HepG2 (cell line): Measurements from ENCODE around the gene MBTPS1. TPM values are rescaled to one million over a fixed set of nuclear protein-coding genes. Genes with fewer than 3 reads are reported as not detected.

ENCODE experiments used
- ERF ChIP-seq: IDR thresholded peaks from 2 replicates; pipeline ENCODE4 v1.6.1; 2018; ENCODE audit warnings: missing biosample characterization, missing genetic modification reagents
- HMGA1 ChIP-seq: sonication (generic); formaldehyde crosslinking; conservative IDR thresholded peaks from 2 replicates; pipeline ENCODE4 v1.4.0; 2020; ENCODE audit warnings: missing genetic modification reagents
- IKZF4 ChIP-seq: sonication (generic); formaldehyde crosslinking; IDR thresholded peaks from 2 replicates; pipeline ENCODE4 v1.5.1; 2020; ENCODE audit warnings: borderline replicate concordance, mild to moderate bottlenecking, low read depth, missing genetic modification reagents; ENCODE audit errors: not compliant biosample characterization
- MTF2 ChIP-seq: sonication (generic); formaldehyde crosslinking; IDR thresholded peaks from 2 replicates; pipeline ENCODE4 v1.5.0; 2020; ENCODE audit warnings: missing genetic modification reagents, borderline replicate concordance
- MYC ChIP-seq: sonication (generic); formaldehyde crosslinking; IDR thresholded peaks from 2 replicates; pipeline ENCODE4 v1.9.0; 2021; ENCODE audit warnings: missing genetic modification reagents, borderline replicate concordance
- NR2F6 ChIP-seq, 2 experiments: IDR thresholded peaks; 2 replicates each; pipeline ENCODE4 v1.6.1; 2016; ENCODE audit warnings: antibody characterized with exemption in 1 of 2, mild to moderate bottlenecking in 1 of 2
- RXRA ChIP-seq: sonication (generic); formaldehyde crosslinking; IDR thresholded peaks from 2 replicates; pipeline ENCODE4 v1.5.1; 2020; ENCODE audit warnings: missing genetic modification reagents
- SATB2 ChIP-seq: sonication (generic); formaldehyde crosslinking; IDR thresholded peaks from 2 replicates; pipeline ENCODE4 v1.5.0; 2020; ENCODE audit warnings: missing genetic modification reagents
- TCF7 ChIP-seq: sonication (generic); IDR thresholded peaks from 2 replicates; pipeline ENCODE4 v1.6.1; 2016; ENCODE audit warnings: antibody characterized with exemption, low read depth
- ZBTB34 ChIP-seq: sonication (generic); formaldehyde crosslinking; IDR thresholded peaks from 2 replicates; pipeline ENCODE4 v1.8.0; 2022; ENCODE audit warnings: mild to moderate bottlenecking, missing genetic modification reagents
- ZBTB42 ChIP-seq: sonication (generic); formaldehyde crosslinking; IDR thresholded peaks from 2 replicates; pipeline ENCODE4 v1.5.0; 2020; ENCODE audit warnings: mild to moderate bottlenecking, missing genetic modification reagents
- ZNF292 ChIP-seq: sonication (generic); formaldehyde crosslinking; IDR thresholded peaks from 2 replicates; pipeline ENCODE4 v1.8.1; 2022; ENCODE audit warnings: mild to moderate bottlenecking, low read depth, missing genetic modification reagents, borderline replicate concordance
- ZNF383 ChIP-seq: sonication (generic); formaldehyde crosslinking; IDR thresholded peaks from 2 replicates; pipeline ENCODE4 v1.4.0; 2020; ENCODE audit warnings: missing genetic modification reagents, mild to moderate bottlenecking, borderline replicate concordance
- ZNF615 ChIP-seq: sonication (generic); formaldehyde crosslinking; IDR thresholded peaks from 2 replicates; pipeline ENCODE4 v1.5.0; 2020; ENCODE audit warnings: mild to moderate bottlenecking, missing genetic modification reagents, borderline replicate concordance
- ZNF713 ChIP-seq: sonication (generic); formaldehyde crosslinking; IDR thresholded peaks from 2 replicates; pipeline ENCODE4 v1.4.0; 2020; ENCODE audit warnings: mild to moderate bottlenecking, missing genetic modification reagents
- polyA plus RNA-seq, 8 experiments: library from polyadenylated mRNA; depleted of rRNA in 3 of 8; stranded (reverse) in 7 of 8; unstranded in 1 of 8; fragments of >200 nt; fragmentation: Illumina TruSeq in 4 of 8; extraction: Trizol in 4 of 8; gene quantifications; 2 replicates each; pipeline versions ENCODE4 v1.2.1 to v1.2.3, GENCODE V29; 2011 to 2016; ENCODE audit warnings: low read depth in 4 of 8, missing spikeins in 1 of 8, mixed read lengths in 1 of 8; ENCODE audit not compliant: insufficient read depth in 1 of 8
- total RNA-seq, 5 experiments: library from RNA; depleted of rRNA; stranded (reverse); fragments of >200 nt; fragmentation: Illumina TruSeq; extraction: Trizol; gene quantifications; 2 replicates each; pipeline ENCODE4 v1.2.3, GENCODE V29; 2016; ENCODE audit warnings: low read depth in 1 of 5
- TF ChIP-seq, protein P1 (sequence below): sonication (generic); formaldehyde crosslinking; IDR thresholded peaks from 2 replicates; pipeline ENCODE4 v1.4.0; 2020; ENCODE audit warnings: missing genetic modification reagents, borderline replicate concordance
- TF ChIP-seq, protein P2 (sequence below): sonication (generic); formaldehyde crosslinking; IDR thresholded peaks from 2 replicates; pipeline ENCODE4 v1.4.0; 2020; ENCODE audit warnings: mild to moderate bottlenecking, missing genetic modification reagents
- TF ChIP-seq, protein P3 (sequence below): sonication (generic); formaldehyde crosslinking; IDR thresholded peaks from 2 replicates; pipeline ENCODE4 v1.5.1; 2020; ENCODE audit warnings: mild to moderate bottlenecking, missing genetic modification reagents, moderate library complexity

The MBTPS1 gene
- total and polyA plus RNA-seq, 2 of the 13 experiments (the other 11 are each of a cell fraction or from before 2014, with no cell fraction given) = 56.7 to 91.3 TPM

- 0 out of 2 replicates have a peak, but pooled peaks have one; percentile 1 for TF ChIP-seq ERF (CRISPR knock-in tag)
- no peak for TF ChIP-seq ZBTB42 (CRISPR knock-in tag)
- 0 out of 2 replicates have a peak, but pooled peaks have one; percentile 17 for TF ChIP-seq NR2F6 (IDR thresholded peaks at IDR 0.05)
- TF ChIP-seq NR2F6 (CRISPR knock-in tag; IDR thresholded peaks at IDR 0.05) = no peak
- no peak for TF ChIP-seq SATB2 (CRISPR knock-in tag)
- peak; percentile 54 for TF ChIP-seq TCF7
- TF ChIP-seq ZBTB34 = 0 out of 2 replicates have a peak, but pooled peaks have one; percentile 29
- TF ChIP-seq ZNF383 (CRISPR knock-in tag) = no peak
- TF ChIP-seq ZNF292 = peak; percentile 46; the same call in 1 of the 2 replicates
- 0 out of 2 replicates have a peak, but pooled peaks have one; percentile 51 for TF ChIP-seq MTF2 (CRISPR knock-in tag)
- TF ChIP-seq RXRA (CRISPR knock-in tag) = 0 out of 2 replicates have a peak, but pooled peaks have one; percentile 0
- TF ChIP-seq, protein P1, sequence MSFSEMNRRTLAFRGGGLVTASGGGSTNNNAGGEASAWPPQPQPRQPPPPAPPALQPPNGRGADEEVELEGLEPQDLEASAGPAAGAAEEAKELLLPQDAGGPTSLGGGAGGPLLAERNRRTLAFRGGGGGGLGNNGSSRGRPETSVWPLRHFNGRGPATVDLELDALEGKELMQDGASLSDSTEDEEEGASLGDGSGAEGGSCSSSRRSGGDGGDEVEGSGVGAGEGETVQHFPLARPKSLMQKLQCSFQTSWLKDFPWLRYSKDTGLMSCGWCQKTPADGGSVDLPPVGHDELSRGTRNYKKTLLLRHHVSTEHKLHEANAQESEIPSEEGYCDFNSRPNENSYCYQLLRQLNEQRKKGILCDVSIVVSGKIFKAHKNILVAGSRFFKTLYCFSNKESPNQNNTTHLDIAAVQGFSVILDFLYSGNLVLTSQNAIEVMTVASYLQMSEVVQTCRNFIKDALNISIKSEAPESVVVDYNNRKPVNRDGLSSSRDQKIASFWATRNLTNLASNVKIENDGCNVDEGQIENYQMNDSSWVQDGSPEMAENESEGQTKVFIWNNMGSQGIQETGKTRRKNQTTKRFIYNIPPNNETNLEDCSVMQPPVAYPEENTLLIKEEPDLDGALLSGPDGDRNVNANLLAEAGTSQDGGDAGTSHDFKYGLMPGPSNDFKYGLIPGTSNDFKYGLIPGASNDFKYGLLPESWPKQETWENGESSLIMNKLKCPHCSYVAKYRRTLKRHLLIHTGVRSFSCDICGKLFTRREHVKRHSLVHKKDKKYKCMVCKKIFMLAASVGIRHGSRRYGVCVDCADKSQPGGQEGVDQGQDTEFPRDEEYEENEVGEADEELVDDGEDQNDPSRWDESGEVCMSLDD (CRISPR knock-in tag) = no peak
- TF ChIP-seq MYC = 0 out of 2 replicates have a peak, but pooled peaks have one; percentile 13
- TF ChIP-seq, protein P2, sequence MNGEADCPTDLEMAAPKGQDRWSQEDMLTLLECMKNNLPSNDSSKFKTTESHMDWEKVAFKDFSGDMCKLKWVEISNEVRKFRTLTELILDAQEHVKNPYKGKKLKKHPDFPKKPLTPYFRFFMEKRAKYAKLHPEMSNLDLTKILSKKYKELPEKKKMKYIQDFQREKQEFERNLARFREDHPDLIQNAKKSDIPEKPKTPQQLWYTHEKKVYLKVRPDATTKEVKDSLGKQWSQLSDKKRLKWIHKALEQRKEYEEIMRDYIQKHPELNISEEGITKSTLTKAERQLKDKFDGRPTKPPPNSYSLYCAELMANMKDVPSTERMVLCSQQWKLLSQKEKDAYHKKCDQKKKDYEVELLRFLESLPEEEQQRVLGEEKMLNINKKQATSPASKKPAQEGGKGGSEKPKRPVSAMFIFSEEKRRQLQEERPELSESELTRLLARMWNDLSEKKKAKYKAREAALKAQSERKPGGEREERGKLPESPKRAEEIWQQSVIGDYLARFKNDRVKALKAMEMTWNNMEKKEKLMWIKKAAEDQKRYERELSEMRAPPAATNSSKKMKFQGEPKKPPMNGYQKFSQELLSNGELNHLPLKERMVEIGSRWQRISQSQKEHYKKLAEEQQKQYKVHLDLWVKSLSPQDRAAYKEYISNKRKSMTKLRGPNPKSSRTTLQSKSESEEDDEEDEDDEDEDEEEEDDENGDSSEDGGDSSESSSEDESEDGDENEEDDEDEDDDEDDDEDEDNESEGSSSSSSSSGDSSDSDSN = peak; percentile 50
- TF ChIP-seq HMGA1 = no peak
- TF ChIP-seq IKZF4 (CRISPR knock-in tag) = no peak
- 0 out of 2 replicates have a peak, but pooled peaks have one; percentile 38 for TF ChIP-seq ZNF615 (CRISPR knock-in tag)
- TF ChIP-seq, protein P3, sequence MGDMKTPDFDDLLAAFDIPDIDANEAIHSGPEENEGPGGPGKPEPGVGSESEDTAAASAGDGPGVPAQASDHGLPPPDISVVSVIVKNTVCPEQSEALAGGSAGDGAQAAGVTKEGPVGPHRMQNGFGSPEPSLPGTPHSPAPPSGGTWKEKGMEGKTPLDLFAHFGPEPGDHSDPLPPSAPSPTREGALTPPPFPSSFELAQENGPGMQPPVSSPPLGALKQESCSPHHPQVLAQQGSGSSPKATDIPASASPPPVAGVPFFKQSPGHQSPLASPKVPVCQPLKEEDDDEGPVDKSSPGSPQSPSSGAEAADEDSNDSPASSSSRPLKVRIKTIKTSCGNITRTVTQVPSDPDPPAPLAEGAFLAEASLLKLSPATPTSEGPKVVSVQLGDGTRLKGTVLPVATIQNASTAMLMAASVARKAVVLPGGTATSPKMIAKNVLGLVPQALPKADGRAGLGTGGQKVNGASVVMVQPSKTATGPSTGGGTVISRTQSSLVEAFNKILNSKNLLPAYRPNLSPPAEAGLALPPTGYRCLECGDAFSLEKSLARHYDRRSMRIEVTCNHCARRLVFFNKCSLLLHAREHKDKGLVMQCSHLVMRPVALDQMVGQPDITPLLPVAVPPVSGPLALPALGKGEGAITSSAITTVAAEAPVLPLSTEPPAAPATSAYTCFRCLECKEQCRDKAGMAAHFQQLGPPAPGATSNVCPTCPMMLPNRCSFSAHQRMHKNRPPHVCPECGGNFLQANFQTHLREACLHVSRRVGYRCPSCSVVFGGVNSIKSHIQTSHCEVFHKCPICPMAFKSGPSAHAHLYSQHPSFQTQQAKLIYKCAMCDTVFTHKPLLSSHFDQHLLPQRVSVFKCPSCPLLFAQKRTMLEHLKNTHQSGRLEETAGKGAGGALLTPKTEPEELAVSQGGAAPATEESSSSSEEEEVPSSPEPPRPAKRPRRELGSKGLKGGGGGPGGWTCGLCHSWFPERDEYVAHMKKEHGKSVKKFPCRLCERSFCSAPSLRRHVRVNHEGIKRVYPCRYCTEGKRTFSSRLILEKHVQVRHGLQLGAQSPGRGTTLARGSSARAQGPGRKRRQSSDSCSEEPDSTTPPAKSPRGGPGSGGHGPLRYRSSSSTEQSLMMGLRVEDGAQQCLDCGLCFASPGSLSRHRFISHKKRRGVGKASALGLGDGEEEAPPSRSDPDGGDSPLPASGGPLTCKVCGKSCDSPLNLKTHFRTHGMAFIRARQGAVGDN = peak; percentile 51
- 0 out of 2 replicates have a peak, but pooled peaks have one; percentile 21 for TF ChIP-seq ZNF713 (CRISPR knock-in tag)
These were observed 73.1 kb downstream of the MBTPS1 start (continued) for GRCh38 chr16:84043486-84044117.
